ENCODE measurements around the gene UBAP1.
"Not testable (repeated sequence)": the region's sequence is repeated elsewhere in the genome, so short reads cannot be mapped to it uniquely, and the experiment has no call there.

UBAP1 gene

GRCh38 chr9:34224349-34224748, 45.5 kb downstream of the UBAP1 start:
- DNase-seq (ENCODE audit: low read depth in 2 of 2) = no peak

GRCh38 chr9:34226144-34226760, 47.4 kb downstream of the UBAP1 start:
- DNase-seq (ENCODE audit: low read depth in 2 of 2) = not testable (repeated sequence)

- DNase-seq (ENCODE audit: low read depth in 2 of 2) = no peak
These were observed 48.6 kb downstream of the UBAP1 start for GRCh38 chr9:34227445-34227844.

- DNase-seq (ENCODE audit: low read depth in 2 of 2) = no peak
These were observed 51.7 kb downstream of the UBAP1 start for GRCh38 chr9:34230556-34230955.

- DNase-seq (ENCODE audit: low read depth in 2 of 2) = no peak
These were observed 53.4 kb downstream of the UBAP1 start for GRCh38 chr9:34232201-34232600.

GRCh38 chr9:34233672-34234071, 54.8 kb downstream of the UBAP1 start:
- no peak for DNase-seq (ENCODE audit: low read depth in 2 of 2)

- DNase-seq (ENCODE audit: low read depth in 2 of 2) = no peak
These were observed 59.0 kb downstream of the UBAP1 start for GRCh38 chr9:34237836-34238235.

GRCh38 chr9:34240006-34240405, 61.2 kb downstream of the UBAP1 start:
- no peak for DNase-seq (ENCODE audit: low read depth in 2 of 2)

GRCh38 chr9:34242830-34243229, 64.0 kb downstream of the UBAP1 start:
- DNase-seq (ENCODE audit: low read depth in 2 of 2) = no peak

- not testable (repeated sequence) for DNase-seq (ENCODE audit: low read depth in 2 of 2)
These were observed 66.4 kb downstream of the UBAP1 start for GRCh38 chr9:34245212-34245611.

- DNase-seq (ENCODE audit: low read depth in 2 of 2) = no peak
These were observed 67.6 kb downstream of the UBAP1 start for GRCh38 chr9:34246453-34246852.

- not testable (repeated sequence) for DNase-seq (ENCODE audit: low read depth in 2 of 2)
These were observed 68.9 kb downstream of the UBAP1 start for GRCh38 chr9:34247782-34248181.

- no peak for DNase-seq (ENCODE audit: low read depth in 2 of 2)
These were observed 70.4 kb downstream of the UBAP1 start for GRCh38 chr9:34249274-34249673.

GRCh38 chr9:34250721-34251120, 71.9 kb downstream of the UBAP1 start:
- no peak for DNase-seq (ENCODE audit: low read depth in 2 of 2)

GRCh38 chr9:34252016-34252415, 73.2 kb downstream of the UBAP1 start:
- no peak for DNase-seq (ENCODE audit: low read depth in 2 of 2)

- peak; percentile 31 to 38 for DNase-seq (ENCODE audit: low read depth in 2 of 2)
These were observed 74.0 kb downstream of the UBAP1 start for GRCh38 chr9:34252670-34253459.

- no peak for DNase-seq (ENCODE audit: low read depth in 2 of 2)
These were observed 74.6 kb downstream of the UBAP1 start for GRCh38 chr9:34253460-34253837.

- DNase-seq (ENCODE audit: low read depth in 2 of 2) = no peak
These were observed 75.5 kb downstream of the UBAP1 start for GRCh38 chr9:34254141-34254913.

- DNase-seq (ENCODE audit: low read depth in 2 of 2) = no peak
These were observed 76.4 kb downstream of the UBAP1 start for GRCh38 chr9:34254966-34255825.

GRCh38 chr9:34256104-34256503, 77.3 kb downstream of the UBAP1 start:
- no peak for DNase-seq (ENCODE audit: low read depth in 2 of 2)

- no peak for DNase-seq (ENCODE audit: low read depth in 2 of 2)
These were observed 78.2 kb downstream of the UBAP1 start for GRCh38 chr9:34256987-34257585.
